Liver (tissue), 9 donors: ENCODE results near the gene RCL1. TPM values are rescaled to one million over a fixed set of nuclear protein-coding genes. Genes with fewer than 3 reads are reported as not detected.

Experiments
- DNase-seq: peaks from one replicate; pipeline ENCODE4 v3.0.0-alpha.2; 2017; ENCODE audit warnings: low spot score
- H3K27ac ChIP-seq, 2 donors: one replicate each; pipeline ENCODE4 v1.7.0; 2013; ENCODE audit warnings: inconsistent platforms in 2 of 2, low read length in 2 of 2, control low read depth in 1 of 2, low read depth in 1 of 2, mild to moderate bottlenecking in 1 of 2
- H3K27me3 ChIP-seq, 4 donors: one replicate each; pipeline versions ENCODE4 v1.6.1 to v1.7.0; 2013; ENCODE audit warnings: low read length in 3 of 4, inconsistent platforms in 1 of 4, mild to moderate bottlenecking in 1 of 4, moderate library complexity in 1 of 4; ENCODE audit not compliant: control insufficient read depth in 4 of 4, insufficient read depth in 4 of 4
- H3K36me3 ChIP-seq, 4 donors: one replicate each; pipeline versions ENCODE4 v1.6.1 to v1.7.0; 2013; ENCODE audit warnings: low read length in 3 of 4, mild to moderate bottlenecking in 3 of 4, low read depth in 1 of 4, moderate library complexity in 1 of 4; ENCODE audit not compliant: control insufficient read depth in 4 of 4, insufficient read depth in 3 of 4
- H3K4me1 ChIP-seq, 4 donors: one replicate each; pipeline versions ENCODE4 v1.6.1 to v1.7.0; 2013; ENCODE audit warnings: low read length in 3 of 4, mild to moderate bottlenecking in 3 of 4, moderate library complexity in 1 of 4; ENCODE audit not compliant: control insufficient read depth in 4 of 4, insufficient read depth in 4 of 4
- H3K4me3 ChIP-seq, 3 donors: one replicate each; pipeline versions ENCODE4 v1.6.1 to v1.7.0; 2013; ENCODE audit warnings: low read length in 3 of 3, control low read depth in 1 of 3, low read depth in 1 of 3, mild to moderate bottlenecking in 1 of 3
- H3K9ac ChIP-seq, 2 donors: one replicate each; pipeline ENCODE4 v1.7.0; 2013; ENCODE audit warnings: low read length in 2 of 2, mild to moderate bottlenecking in 2 of 2, moderate library complexity in 2 of 2, control low read depth in 1 of 2, low read depth in 1 of 2
- H3K9me3 ChIP-seq, 4 donors: one replicate each; pipeline versions ENCODE4 v1.6.1 to v1.7.0; 2013; ENCODE audit warnings: low read length in 3 of 4; ENCODE audit not compliant: control insufficient read depth in 4 of 4
- ATF3 ChIP-seq: IDR thresholded peaks from 2 replicates; pipeline ENCODE4 v1.6.1; 2016; ENCODE audit warnings: antibody characterized with exemption
- EGR1 ChIP-seq, 2 donors: IDR thresholded peaks; 2 replicates each; pipeline ENCODE4 v1.6.1; 2016 to 2018; ENCODE audit warnings: antibody characterized with exemption in 2 of 2, low read depth in 2 of 2
- FOXA1 ChIP-seq: IDR thresholded peaks from 2 replicates; pipeline ENCODE4 v1.6.1; 2016; ENCODE audit warnings: antibody characterized with exemption
- FOXA2 ChIP-seq: IDR thresholded peaks from 2 replicates; pipeline ENCODE4 v1.6.1; 2016; ENCODE audit warnings: antibody characterized with exemption
- GABPA ChIP-seq, 2 donors: IDR thresholded peaks in 1 of 2; conservative IDR thresholded peaks in 1 of 2; 2 replicates each; pipeline ENCODE4 v1.6.1; 2016; ENCODE audit warnings: antibody characterized with exemption in 2 of 2, mild to moderate bottlenecking in 1 of 2, moderate library complexity in 1 of 2
- HNF4A ChIP-seq, 2 donors: conservative IDR thresholded peaks; 2 replicates each; pipeline ENCODE4 v1.6.1; 2016; ENCODE audit warnings: antibody characterized with exemption in 2 of 2, mild to moderate bottlenecking in 2 of 2
- HNF4G ChIP-seq: IDR thresholded peaks from 2 replicates; pipeline ENCODE4 v1.6.1; 2016; ENCODE audit warnings: antibody characterized with exemption
- JUND ChIP-seq, 2 donors: IDR thresholded peaks; 2 replicates each; pipeline ENCODE4 v1.6.1; 2016; ENCODE audit warnings: antibody characterized with exemption in 2 of 2
- MAX ChIP-seq: IDR thresholded peaks from 2 replicates; pipeline ENCODE4 v1.6.1; 2016; ENCODE audit warnings: antibody characterized with exemption
- NR2F2 ChIP-seq: IDR thresholded peaks from 2 replicates; pipeline ENCODE4 v1.6.1; 2016; ENCODE audit warnings: antibody characterized with exemption
- RAD21 ChIP-seq, 2 donors: IDR thresholded peaks; 2 replicates each; pipeline ENCODE4 v1.6.1; 2016; ENCODE audit warnings: antibody characterized with exemption in 2 of 2, mild to moderate bottlenecking in 2 of 2
- REST ChIP-seq: IDR thresholded peaks from 2 replicates; pipeline ENCODE4 v1.6.1; 2016; ENCODE audit warnings: antibody characterized with exemption, mild to moderate bottlenecking
- SP1 ChIP-seq: IDR thresholded peaks from 2 replicates; pipeline ENCODE4 v1.6.1; 2018; ENCODE audit warnings: antibody characterized with exemption, mild to moderate bottlenecking
- TAF1 ChIP-seq: conservative IDR thresholded peaks from 2 replicates; pipeline ENCODE4 v1.6.1; 2016; ENCODE audit warnings: antibody characterized with exemption, mild to moderate bottlenecking
- YY1 ChIP-seq: IDR thresholded peaks from 2 replicates; pipeline ENCODE4 v1.6.1; 2016; ENCODE audit warnings: antibody characterized with exemption, mild to moderate bottlenecking
- ZBTB33 ChIP-seq: IDR thresholded peaks from 2 replicates; pipeline ENCODE4 v1.6.1; 2016; ENCODE audit warnings: antibody characterized with exemption
- WGBS: extraction: QIAGEN DNeasy Blood & Tissue Kit; methylation state at CpG from one replicate; pipeline ENCODE4 v1.1.7; 2013; 5-methylcytosine and 5-hydroxymethylcytosine counted together
- polyA plus RNA-seq, 2 donors: library from polyadenylated mRNA; stranded (reverse) in 1 of 2; unstranded in 1 of 2; fragments of 200-250 nt in 1 of 2; fragments of >200 nt in 1 of 2; fragmentation: Nextera tagmentation in 1 of 2; extraction: Ambion mirVana in 1 of 2; gene quantifications; one replicate each; pipeline versions ENCODE4 v1.2.1 to v1.2.3, GENCODE V29; 2013 to 2015
- total RNA-seq, 2 donors: library from RNA; depleted of rRNA; stranded (reverse); fragments of >200 nt; gene quantifications; one replicate each; pipeline ENCODE4 v1.2.3, GENCODE V29; 2014
- donor health status: healthy.
- donor health status: healthy.
- donor health status: healthy.
- donor health status: healthy.
- donor health status: healthy.

Gene RCL1
- total and polyA plus RNA-seq, 4 donors = 52.2 to 121 (median 86.8) TPM

DNA sequence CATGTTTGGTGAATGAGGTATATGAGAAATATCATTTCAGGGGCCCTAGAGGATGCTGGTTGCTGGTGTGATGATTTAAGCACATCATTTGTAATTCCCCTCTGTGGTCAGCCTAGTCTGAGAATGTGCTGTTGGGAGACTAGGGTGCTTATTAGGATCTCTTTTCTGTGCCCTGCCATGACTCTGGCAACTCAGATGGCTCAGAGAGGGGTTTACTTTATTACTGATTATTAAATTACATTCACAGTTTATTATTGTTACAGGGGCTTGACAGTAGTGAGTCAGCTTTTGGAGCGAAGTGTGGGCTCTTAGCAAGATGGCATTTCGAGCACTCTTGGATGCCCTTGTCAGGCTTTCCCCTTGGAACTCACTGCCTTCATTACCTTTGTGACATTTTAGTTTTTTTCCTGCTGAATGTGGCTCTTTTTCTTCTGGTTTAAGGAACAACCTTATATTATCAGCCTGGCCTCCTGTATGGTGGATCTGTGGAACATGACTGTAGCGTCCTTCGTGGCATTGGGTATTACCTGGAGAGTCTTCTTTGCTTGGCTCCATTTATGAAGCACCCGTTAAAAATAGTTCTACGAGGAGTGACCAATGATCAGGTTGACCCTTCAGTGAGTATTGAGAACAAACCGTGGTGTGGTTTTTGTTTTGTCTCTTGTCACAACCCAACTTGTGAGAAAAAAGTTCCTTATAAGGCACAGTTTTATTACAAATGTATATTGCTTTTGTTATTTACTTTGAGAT is 33.8 kb downstream of the RCL1 start:
- peaks cover 1 to 41% (median 17%) of the 10 kb centered on the region in 4 donors for H3K4me1 ChIP-seq
- peaks cover 0 to 1% (median 0%) of the 10 kb centered on the region in 4 donors for H3K36me3 ChIP-seq
- DNase-seq = no peak
- no peaks in the 10 kb centered on the region for H3K9me3 ChIP-seq
- H3K27me3 ChIP-seq = no peaks in the 10 kb centered on the region
- H3K27ac ChIP-seq = no peak overlapping the region
- TF ChIP-seq GABPA (IDR thresholded peaks at IDR 0.05 in 1 of 2, conservative IDR thresholded peaks at IDR 0.05 in 1 of 2) (no peak), FOXA2 (no peak), HNF4A (conservative IDR thresholded peaks at IDR 0.05) (no peak), NR2F2 (no peak), REST (no peak), EGR1 (IDR thresholded peaks at IDR 0.05; ENCODE audit: low read depth in 2 of 2) (no peak), RAD21 (IDR thresholded peaks at IDR 0.05) (no peak), MAX (no peak), ZBTB33 (no peak), JUND (IDR thresholded peaks at IDR 0.05) (no peak), ATF3 (no peak), YY1 (no peak), HNF4G (no peak), TAF1 (no peak), FOXA1 (no peak)
- WGBS = 97% methylated on average over 7 of the region's 7 CpGs
- no peak overlapping the region for H3K4me3 ChIP-seq
- H3K9ac ChIP-seq = no peak overlapping the region

DNA sequence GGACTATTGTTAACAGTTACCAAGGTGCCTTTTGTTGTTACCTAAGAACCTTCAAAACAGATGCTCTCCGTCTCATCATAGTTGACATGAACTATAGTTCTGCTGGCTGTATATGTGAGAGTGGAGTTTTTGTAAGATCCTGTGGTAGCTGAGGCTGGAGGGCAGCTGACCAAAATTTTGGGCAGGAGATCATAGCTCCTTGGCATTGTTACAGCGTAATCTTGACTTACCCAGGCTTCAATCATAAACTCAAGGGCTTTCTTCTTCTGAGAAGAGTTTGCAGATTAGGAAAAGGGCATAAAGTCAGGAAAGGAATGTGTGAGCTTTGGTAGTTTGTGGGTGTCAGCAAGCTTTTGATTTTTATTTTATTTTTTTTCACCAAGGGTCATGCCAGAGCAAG is 34.5 kb downstream of the RCL1 start:
- Histone ChIP-seq H3K4me1 (peaks cover 1 to 35% (median 13%) of the 10 kb centered on the region in 4 donors), H3K4me3 (no peak overlapping the region), H3K27me3 (no peaks in the 10 kb centered on the region), H3K36me3 (peaks cover 0 to 1% (median 0%) of the 10 kb centered on the region in 4 donors), H3K9ac (no peak overlapping the region), H3K27ac (no peak overlapping the region), H3K9me3 (no peaks in the 10 kb centered on the region)
- no peak for DNase-seq
- 95% methylated on average over 2 of the region's 2 CpGs for WGBS
- TF ChIP-seq FOXA1 (no peak), RAD21 (IDR thresholded peaks at IDR 0.05) (no peak), YY1 (no peak), ATF3 (no peak), FOXA2 (no peak), HNF4A (conservative IDR thresholded peaks at IDR 0.05) (no peak), HNF4G (no peak), REST (no peak), GABPA (IDR thresholded peaks at IDR 0.05 in 1 of 2, conservative IDR thresholded peaks at IDR 0.05 in 1 of 2) (no peak), SP1 (no peak), ZBTB33 (no peak)
